ENCODE measurements around the gene TTBK2. TPM values are rescaled to one million over a fixed set of nuclear protein-coding genes. Genes with fewer than 3 reads are reported as not detected.
"Not testable (repeated sequence)": the region's sequence is repeated elsewhere in the genome, so short reads cannot be mapped to it uniquely, and the experiment has no call there.

TTBK2 gene
- total RNA-seq, 2 experiments from 2014 or later: 17.2 to 17.7 TPM

GRCh38 chr15:42919799-42920518 lies 619 bp downstream of the TTBK2 start:
- H3K36me3 Mint-ChIP-seq: peaks cover 9% of the 10 kb centered on the region
- peak overlapping the region; percentile 98 for H3K4me3 Mint-ChIP-seq

GRCh38 chr15:42919308-42919707 lies 1.3 kb downstream of the TTBK2 start:
- POLR2A ChIA-PET: no interaction called here
- ATAC-seq (ENCODE audit: low read depth) (no peak), DNase-seq (no peak)
- peak overlapping the region; percentile 98 for H3K4me3 Mint-ChIP-seq
- H3K9me3 Mint-ChIP-seq: no peaks in the 10 kb centered on the region
- H3K4me1 Mint-ChIP-seq: peaks cover 38% of the 10 kb centered on the region
- H3K27ac Mint-ChIP-seq: peak overlapping the region; percentile 39
- H3K27me3 Mint-ChIP-seq: peaks cover 5% of the 10 kb centered on the region
- peaks cover 9% of the 10 kb centered on the region for H3K36me3 Mint-ChIP-seq

More at GRCh38 chr15:42919799-42920518, 619 bp downstream of the TTBK2 start:
- H3K4me1 Mint-ChIP-seq: peaks cover 34% of the 10 kb centered on the region
- ATAC-seq (ENCODE audit: low read depth): peak; percentile 11
- POLR2A ChIA-PET: no interaction called here
- peaks cover 5% of the 10 kb centered on the region for H3K27me3 Mint-ChIP-seq
- H3K27ac Mint-ChIP-seq: peak overlapping the region; percentile 92
- DNase-seq: no peak
- no peaks in the 10 kb centered on the region for H3K9me3 Mint-ChIP-seq

- no peak for ATAC-seq (ENCODE audit: low read depth)
- POLR2A ChIA-PET: no interaction called here
These were observed 2.5 kb downstream of the TTBK2 start for GRCh38 chr15:42918047-42918446.

GRCh38 chr15:42915654-42916315 lies 4.8 kb downstream of the TTBK2 start:
- no peak for ATAC-seq (ENCODE audit: low read depth)
- no peak overlapping the region for H3K27ac Mint-ChIP-seq

More at GRCh38 chr15:42918047-42918446, 2.5 kb downstream of the TTBK2 start:
- Mint-ChIP-seq H3K27ac (no peak overlapping the region), H3K4me3 (no peak overlapping the region), H3K9me3 (no peaks in the 10 kb centered on the region), H3K4me1 (peaks cover 39% of the 10 kb centered on the region), H3K27me3 (no peaks in the 10 kb centered on the region), H3K36me3 (peaks cover 9% of the 10 kb centered on the region)
- DNase-seq: no peak

GRCh38 chr15:42914728-42915497 lies 5.7 kb downstream of the TTBK2 start:
- DNase-seq (no peak), ATAC-seq (ENCODE audit: low read depth) (no peak)
- Mint-ChIP-seq H3K27ac (no peak overlapping the region), H3K4me3 (peak overlapping the region; percentile 11), H3K36me3 (peaks cover 7% of the 10 kb centered on the region), H3K4me1 (peaks cover 29% of the 10 kb centered on the region), H3K27me3 (no peaks in the 10 kb centered on the region), H3K9me3 (no peaks in the 10 kb centered on the region)
- POLR2A ChIA-PET: no interaction called here

More at GRCh38 chr15:42915654-42916315, 4.8 kb downstream of the TTBK2 start:
- no peak overlapping the region for H3K4me3 Mint-ChIP-seq
- no peak for DNase-seq
- POLR2A ChIA-PET: no interaction called here
- no peaks in the 10 kb centered on the region for H3K9me3 Mint-ChIP-seq
- H3K4me1 Mint-ChIP-seq: peaks cover 30% of the 10 kb centered on the region
- no peaks in the 10 kb centered on the region for H3K27me3 Mint-ChIP-seq
- peaks cover 9% of the 10 kb centered on the region for H3K36me3 Mint-ChIP-seq

GRCh38 chr15:42911058-42911592 lies 9.5 kb downstream of the TTBK2 start:
- ATAC-seq (ENCODE audit: low read depth): no peak
- POLR2A ChIA-PET: no interaction called here
- Mint-ChIP-seq H3K27ac (no peak overlapping the region), H3K36me3 (peaks cover 3% of the 10 kb centered on the region), H3K4me3 (no peak overlapping the region), H3K27me3 (no peaks in the 10 kb centered on the region), H3K4me1 (peaks cover 14% of the 10 kb centered on the region), H3K9me3 (no peaks in the 10 kb centered on the region)
- DNase-seq: no peak

- DNase-seq (no peak), ATAC-seq (ENCODE audit: low read depth) (no peak)
- Mint-ChIP-seq H3K4me1 (peaks cover 2% of the 10 kb centered on the region), H3K4me3 (no peak overlapping the region), H3K36me3 (peaks cover 2% of the 10 kb centered on the region), H3K27me3 (no peaks in the 10 kb centered on the region), H3K27ac (no peak overlapping the region), H3K9me3 (no peaks in the 10 kb centered on the region)
- POLR2A ChIA-PET: no interaction called here
These were observed 12.0 kb downstream of the TTBK2 start for GRCh38 chr15:42908538-42908937.

GRCh38 chr15:42903388-42904324 lies 16.9 kb downstream of the TTBK2 start:
- H3K27ac Mint-ChIP-seq: no peak overlapping the region
- H3K4me3 Mint-ChIP-seq: no peak overlapping the region
- peaks cover 2% of the 10 kb centered on the region for H3K4me1 Mint-ChIP-seq
- DNase-seq (no peak), ATAC-seq (ENCODE audit: low read depth) (no peak)
- H3K27me3 Mint-ChIP-seq: no peaks in the 10 kb centered on the region
- no peaks in the 10 kb centered on the region for H3K9me3 Mint-ChIP-seq
- peaks cover 2% of the 10 kb centered on the region for H3K36me3 Mint-ChIP-seq
- POLR2A ChIA-PET: no interaction called here

GRCh38 chr15:42893911-42894310 lies 26.7 kb downstream of the TTBK2 start:
- peaks cover 14% of the 10 kb centered on the region for H3K36me3 Mint-ChIP-seq
- H3K27ac Mint-ChIP-seq; POLR2A ChIA-PET; DNase-seq; ATAC-seq (ENCODE audit: low read depth); H3K9me3 Mint-ChIP-seq; H3K4me3 Mint-ChIP-seq; H3K27me3 Mint-ChIP-seq; H3K4me1 Mint-ChIP-seq: not testable (repeated sequence)

- no peaks in the 10 kb centered on the region for H3K4me1 Mint-ChIP-seq
- no peak overlapping the region for H3K4me3 Mint-ChIP-seq
- no peak for ATAC-seq (ENCODE audit: low read depth)
- H3K36me3 Mint-ChIP-seq: peaks cover 14% of the 10 kb centered on the region
- H3K27me3 Mint-ChIP-seq: no peaks in the 10 kb centered on the region
- DNase-seq: no peak
- H3K27ac Mint-ChIP-seq: no peak overlapping the region
- peaks cover 5% of the 10 kb centered on the region for H3K9me3 Mint-ChIP-seq
- POLR2A ChIA-PET: no interaction called here
These were observed 29.0 kb downstream of the TTBK2 start for GRCh38 chr15:42891569-42891968.

- no peak overlapping the region for H3K4me3 Mint-ChIP-seq
- H3K27ac Mint-ChIP-seq: no peak overlapping the region
These were observed 30.2 kb downstream of the TTBK2 start for GRCh38 chr15:42890161-42890913.

GRCh38 chr15:42887384-42887783 lies 33.2 kb downstream of the TTBK2 start:
- H3K9me3 Mint-ChIP-seq; POLR2A ChIA-PET; DNase-seq; H3K36me3 Mint-ChIP-seq; H3K4me3 Mint-ChIP-seq; ATAC-seq (ENCODE audit: low read depth); H3K27me3 Mint-ChIP-seq; H3K27ac Mint-ChIP-seq; H3K4me1 Mint-ChIP-seq: not testable (repeated sequence)

More at GRCh38 chr15:42890161-42890913, 30.2 kb downstream of the TTBK2 start:
- POLR2A ChIA-PET: no interaction called here
- no peak for ATAC-seq (ENCODE audit: low read depth)
- Mint-ChIP-seq H3K27me3 (no peaks in the 10 kb centered on the region), H3K36me3 (peaks cover 12% of the 10 kb centered on the region), H3K4me1 (no peaks in the 10 kb centered on the region), H3K9me3 (peaks cover 5% of the 10 kb centered on the region)
- DNase-seq: no peak
